HEK293 (cell line): Measurements from ENCODE around the gene BTG2.

Experiments
- ZBTB11 ChIP-seq: fragments of 450-650 bp; formaldehyde crosslinking; conservative IDR thresholded peaks from 2 replicates; pipeline ENCODE4 v1.5.1; 2016; ENCODE audit warnings: low read depth, missing biosample characterization, missing genetic modification characterization
- TF ChIP-seq, protein P1 (sequence below): fragments of 450-650 bp; formaldehyde crosslinking; IDR thresholded peaks from 2 replicates; pipeline ENCODE4 v1.5.1; 2016; ENCODE audit warnings: missing biosample characterization, missing genetic modification characterization
- TF ChIP-seq, protein P2 (sequence below): fragments of 450-650 bp; formaldehyde crosslinking; IDR thresholded peaks from 2 replicates; pipeline ENCODE4 v1.5.1; 2016; ENCODE audit warnings: missing biosample characterization, missing genetic modification characterization

DNA sequence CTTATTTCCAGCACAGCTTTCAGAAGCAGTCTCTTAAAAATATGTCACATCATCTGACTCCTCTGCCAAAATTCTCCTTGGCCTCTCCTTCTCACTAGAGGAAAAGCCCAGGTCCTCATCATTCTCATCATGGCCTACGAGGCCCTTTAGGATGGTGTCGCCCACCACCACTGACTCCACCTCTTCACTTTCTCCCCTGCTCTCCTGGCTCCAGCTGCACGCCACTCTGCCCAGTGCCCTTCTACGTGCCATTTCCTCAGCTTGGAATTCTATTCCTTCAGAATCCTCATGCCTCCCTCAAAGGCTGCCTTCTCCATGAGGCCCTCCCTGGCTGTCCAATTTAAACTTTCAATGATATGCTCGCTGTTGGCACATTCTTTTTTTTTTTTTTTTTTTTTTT lies 25.3 kb upstream of the BTG2 start:
- TF ChIP-seq, protein P1, sequence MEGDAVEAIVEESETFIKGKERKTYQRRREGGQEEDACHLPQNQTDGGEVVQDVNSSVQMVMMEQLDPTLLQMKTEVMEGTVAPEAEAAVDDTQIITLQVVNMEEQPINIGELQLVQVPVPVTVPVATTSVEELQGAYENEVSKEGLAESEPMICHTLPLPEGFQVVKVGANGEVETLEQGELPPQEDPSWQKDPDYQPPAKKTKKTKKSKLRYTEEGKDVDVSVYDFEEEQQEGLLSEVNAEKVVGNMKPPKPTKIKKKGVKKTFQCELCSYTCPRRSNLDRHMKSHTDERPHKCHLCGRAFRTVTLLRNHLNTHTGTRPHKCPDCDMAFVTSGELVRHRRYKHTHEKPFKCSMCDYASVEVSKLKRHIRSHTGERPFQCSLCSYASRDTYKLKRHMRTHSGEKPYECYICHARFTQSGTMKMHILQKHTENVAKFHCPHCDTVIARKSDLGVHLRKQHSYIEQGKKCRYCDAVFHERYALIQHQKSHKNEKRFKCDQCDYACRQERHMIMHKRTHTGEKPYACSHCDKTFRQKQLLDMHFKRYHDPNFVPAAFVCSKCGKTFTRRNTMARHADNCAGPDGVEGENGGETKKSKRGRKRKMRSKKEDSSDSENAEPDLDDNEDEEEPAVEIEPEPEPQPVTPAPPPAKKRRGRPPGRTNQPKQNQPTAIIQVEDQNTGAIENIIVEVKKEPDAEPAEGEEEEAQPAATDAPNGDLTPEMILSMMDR (tag by site-specific recombination) = no peak
- TF ChIP-seq, protein P2, sequence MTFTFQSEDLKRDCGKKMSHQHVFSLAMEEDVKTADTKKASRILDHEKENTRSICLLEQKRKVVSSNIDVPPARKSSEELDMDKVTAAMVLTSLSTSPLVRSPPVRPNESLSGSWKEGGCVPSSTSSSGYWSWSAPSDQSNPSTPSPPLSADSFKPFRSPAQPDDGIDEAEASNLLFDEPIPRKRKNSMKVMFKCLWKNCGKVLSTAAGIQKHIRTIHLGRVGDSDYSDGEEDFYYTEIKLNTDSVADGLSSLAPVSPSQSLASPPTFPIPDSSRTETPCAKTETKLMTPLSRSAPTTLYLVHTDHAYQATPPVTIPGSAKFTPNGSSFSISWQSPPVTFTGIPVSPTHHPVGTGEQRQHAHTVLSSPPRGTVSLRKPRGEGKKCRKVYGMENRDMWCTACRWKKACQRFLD (tag by site-specific recombination) = no peak
- TF ChIP-seq ZBTB11 (tag by site-specific recombination) = no peak
